Fibroblast of upper back skin (primary cell): ENCODE measurements around the gene PUSL1.
A peak's percentile ranks its signal among the peaks of the same experiment; 100 is the strongest.

Experiments used
- DNase-seq: peaks from one replicate; pipeline ENCODE4 v3.0.0-alpha.2; 2013

PUSL1 gene

DNA sequence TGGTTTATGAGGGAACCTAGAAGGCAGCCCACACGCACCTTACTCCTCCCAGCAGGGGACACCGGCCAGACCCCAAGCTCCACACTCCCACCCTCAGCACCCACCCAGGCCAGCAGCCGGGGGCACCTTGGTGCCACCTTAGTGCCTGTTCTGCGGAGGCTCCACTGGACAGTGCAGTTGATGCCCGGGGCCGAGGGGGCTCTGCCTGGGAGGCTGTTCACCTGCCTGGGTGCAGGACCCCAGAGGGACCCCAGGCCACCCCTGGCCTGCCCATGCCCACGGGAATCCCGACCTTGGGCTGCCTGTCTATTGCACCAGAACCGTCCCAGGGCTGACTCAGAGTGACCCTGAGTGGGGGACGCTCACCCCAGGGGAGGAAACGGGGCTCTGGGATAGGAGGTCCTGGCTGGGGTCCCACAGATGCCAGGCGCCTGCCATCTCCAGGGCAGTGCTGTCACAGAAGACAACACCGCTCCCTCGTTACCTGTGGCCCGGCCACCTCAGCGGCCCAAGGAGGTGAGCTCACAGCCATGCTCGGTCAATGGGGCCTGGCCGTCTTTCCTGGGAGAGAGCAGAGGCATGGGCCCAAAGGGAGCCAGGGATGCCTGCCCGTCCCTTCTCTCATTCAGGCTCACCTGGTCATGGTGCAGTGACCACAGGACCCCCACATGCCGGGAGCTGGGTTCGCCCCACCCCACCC lies 27.5 kb upstream of the PUSL1 start:
- no peak for DNase-seq

GRCh38 chr1:1281533-1282321 lies 26.7 kb upstream of the PUSL1 start:
- DNase-seq = no peak

GRCh38 chr1:1282998-1283397 lies 25.4 kb upstream of the PUSL1 start:
- no peak for DNase-seq

DNA sequence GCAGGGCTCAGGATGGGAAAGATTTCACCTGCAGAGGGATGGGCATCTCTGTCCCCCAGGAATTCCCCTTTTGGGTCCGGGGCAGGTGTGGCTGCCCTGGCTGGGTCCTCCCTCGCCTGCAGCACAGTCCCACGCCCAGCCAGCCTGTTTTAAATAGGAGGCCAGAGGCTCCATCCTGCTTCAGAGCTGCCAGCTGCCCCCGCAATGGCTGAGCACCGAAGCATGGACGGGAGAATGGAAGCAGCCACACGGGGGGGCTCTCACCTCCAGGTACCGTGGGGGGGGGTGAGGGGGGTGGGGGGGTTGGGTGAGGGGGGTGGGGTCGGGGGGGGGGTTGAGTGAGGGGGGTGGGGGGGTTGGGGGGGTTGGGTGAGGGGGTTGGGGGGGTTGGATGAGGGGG lies 24.6 kb upstream of the PUSL1 start:
- no peak for DNase-seq

GRCh38 chr1:1284221-1285101 lies 23.9 kb upstream of the PUSL1 start:
- no peak for DNase-seq

- no peak for DNase-seq
These were observed 23.3 kb upstream of the PUSL1 start for GRCh38 chr1:1285102-1285571.

DNA sequence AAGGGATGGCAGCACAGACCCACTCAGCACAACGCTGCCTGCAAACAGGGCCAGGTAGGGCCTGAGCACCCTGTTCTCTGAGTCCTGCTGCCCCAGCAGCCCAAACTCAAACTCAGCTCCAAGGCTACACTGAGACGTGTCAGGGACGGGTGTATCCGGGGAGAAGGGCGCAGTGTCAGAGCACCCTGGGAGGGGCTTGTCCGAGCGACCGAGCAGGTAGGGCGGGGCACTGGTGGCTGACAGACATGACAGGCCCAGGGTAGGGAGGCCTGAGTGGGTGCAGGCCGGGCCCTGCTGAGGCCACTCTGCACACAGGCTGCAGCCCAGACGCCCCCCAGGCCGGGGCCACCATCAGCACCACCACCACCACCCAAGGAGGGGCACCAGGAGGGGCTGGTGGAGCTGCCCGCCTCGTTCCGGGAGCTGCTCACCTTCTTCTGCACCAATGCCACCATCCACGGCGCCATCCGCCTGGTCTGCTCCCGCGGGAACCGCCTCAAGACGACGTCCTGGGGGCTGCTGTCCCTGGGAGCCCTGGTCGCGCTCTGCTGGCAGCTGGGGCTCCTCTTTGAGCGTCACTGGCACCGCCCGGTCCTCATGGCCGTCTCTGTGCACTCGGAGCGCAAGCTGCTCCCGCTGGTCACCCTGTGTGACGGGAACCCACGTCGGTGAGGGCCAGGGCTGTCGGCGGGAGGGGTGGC lies 22.6 kb upstream of the PUSL1 start:
- DNase-seq = no peak

GRCh38 chr1:1286313-1287261 lies 21.8 kb upstream of the PUSL1 start:
- DNase-seq = no peak

DNA sequence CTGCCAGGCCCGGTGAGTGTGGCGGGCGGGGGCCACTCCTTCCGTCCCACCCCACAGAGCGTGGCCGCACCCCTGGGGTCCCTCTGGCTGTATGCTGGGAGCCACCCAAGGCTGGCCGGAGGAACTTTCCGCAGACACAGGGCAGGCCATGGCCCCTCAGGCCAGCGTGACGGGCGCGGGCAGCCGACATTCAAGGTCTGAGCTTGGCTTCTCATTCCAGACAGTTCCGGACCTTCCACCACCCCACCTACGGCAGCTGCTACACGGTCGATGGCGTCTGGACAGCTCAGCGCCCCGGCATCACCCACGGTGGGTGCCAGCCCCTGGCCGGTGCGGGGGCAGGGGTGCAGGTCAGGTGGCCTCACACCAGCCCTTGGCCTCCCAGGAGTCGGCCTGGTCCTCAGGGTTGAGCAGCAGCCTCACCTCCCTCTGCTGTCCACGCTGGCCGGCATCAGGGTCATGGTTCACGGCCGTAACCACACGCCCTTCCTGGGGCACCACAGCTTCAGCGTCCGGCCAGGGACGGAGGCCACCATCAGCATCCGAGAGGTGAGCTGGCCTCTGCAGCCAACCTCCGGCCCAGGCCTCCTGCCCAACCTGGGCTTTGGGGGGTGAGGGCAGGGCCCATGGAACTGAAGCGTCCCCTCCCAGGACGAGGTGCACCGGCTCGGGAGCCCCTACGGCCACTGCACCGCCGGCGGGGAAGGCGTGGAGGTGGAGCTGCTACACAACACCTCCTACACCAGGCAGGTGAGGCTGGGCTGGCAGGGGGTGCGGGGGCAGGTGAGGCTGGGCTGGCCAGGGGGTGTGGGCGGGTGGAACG lies 20.9 kb upstream of the PUSL1 start:
- DNase-seq = no peak

DNA sequence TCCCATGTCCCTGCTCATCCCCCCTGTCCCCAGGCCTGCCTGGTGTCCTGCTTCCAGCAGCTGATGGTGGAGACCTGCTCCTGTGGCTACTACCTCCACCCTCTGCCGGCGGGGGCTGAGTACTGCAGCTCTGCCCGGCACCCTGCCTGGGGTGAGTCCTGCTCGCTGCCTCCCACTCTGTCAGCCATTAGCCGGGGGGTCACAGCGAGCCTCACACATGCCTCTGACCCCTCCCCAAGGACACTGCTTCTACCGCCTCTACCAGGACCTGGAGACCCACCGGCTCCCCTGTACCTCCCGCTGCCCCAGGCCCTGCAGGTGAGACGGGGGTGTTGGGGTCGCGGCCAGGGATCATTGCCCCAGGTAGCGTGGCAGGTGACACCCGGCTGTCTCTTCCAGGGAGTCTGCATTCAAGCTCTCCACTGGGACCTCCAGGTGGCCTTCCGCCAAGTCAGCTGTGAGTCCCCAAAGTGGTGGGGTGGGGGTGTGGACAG lies 18.1 kb upstream of the PUSL1 start:
- DNase-seq = peak; percentile 46

DNA sequence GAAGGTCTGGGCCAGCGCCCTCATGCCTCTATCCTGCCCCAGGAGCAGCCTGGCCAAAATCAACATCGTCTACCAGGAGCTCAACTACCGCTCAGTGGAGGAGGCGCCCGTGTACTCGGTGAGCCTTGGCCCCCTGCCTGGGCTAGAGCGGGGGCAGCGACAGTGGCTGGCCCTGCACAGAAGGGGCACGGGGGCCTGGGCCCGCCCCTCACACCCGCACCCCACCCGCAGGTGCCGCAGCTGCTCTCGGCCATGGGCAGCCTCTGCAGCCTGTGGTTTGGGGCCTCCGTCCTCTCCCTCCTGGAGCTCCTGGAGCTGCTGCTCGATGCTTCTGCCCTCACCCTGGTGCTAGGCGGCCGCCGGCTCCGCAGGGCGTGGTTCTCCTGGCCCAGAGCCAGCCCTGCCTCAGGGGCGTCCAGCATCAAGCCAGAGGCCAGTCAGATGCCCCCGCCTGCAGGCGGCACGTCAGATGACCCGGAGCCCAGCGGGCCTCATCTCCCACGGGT lies 17.3 kb upstream of the PUSL1 start:
- DNase-seq = no peak

DNA sequence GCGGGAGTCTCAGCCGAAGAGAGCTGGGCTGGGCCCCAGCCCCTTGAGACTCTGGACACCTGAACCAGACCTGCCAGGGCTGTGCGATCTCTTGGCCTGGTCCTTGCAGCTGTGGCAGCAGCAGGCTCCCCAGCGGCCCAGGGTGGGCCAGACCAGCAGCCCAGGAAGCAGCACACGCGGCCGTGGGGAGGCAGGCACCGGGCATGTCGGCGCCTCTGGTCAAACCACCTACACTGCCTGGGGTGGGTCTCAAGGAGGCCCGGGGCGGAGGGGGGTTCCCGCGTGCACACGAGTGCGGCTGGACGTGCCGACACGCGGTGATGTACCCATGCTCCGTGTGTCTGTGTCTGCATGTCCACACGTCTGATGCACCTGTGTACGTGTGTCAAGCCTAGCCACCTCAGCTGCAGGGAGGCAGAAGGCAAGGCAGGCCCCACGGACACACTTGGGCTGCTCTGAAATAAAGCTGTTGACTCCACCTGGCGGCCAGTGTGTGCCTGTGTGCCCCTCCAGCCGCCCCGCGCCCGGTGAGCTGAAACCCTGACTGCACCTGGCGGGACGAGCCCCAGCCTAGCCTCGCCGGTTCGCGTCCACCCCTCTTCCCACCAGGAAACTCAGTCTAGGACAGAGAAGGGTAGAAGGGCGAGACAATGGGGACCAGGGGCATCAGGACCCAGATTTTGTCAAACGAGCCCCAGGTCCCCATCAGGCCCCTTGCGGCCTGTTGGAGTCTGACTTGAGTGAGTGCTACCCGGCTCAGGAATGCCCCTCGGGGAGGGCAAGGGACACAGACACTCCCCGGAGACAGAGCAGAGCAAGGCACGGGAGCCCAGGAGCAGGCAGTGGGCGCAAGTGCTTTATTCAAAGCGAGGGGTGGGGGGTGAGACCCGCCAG lies 16.6 kb upstream of the PUSL1 start:
- DNase-seq = peak; percentile 61

DNA sequence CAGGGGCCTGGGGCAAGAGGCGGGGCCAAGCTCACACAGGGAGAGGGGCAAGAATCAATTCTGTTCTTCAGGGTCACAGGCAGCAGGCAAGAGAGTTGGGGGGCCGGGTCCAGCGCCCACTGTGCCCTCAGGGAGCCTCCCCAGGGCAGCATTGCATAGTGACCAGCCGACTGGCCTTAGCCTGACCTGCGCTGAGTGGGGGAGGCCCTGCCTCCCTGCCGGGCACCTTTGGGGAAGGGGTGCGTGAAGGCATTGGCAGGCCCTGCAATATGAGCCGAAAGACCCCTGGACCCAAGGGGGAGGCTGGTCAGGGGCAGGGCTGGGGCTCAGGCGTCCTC lies 16.0 kb upstream of the PUSL1 start:
- no peak for DNase-seq

- no peak for DNase-seq
These were observed 15.5 kb upstream of the PUSL1 start for GRCh38 chr1:1292851-1293250.

DNA sequence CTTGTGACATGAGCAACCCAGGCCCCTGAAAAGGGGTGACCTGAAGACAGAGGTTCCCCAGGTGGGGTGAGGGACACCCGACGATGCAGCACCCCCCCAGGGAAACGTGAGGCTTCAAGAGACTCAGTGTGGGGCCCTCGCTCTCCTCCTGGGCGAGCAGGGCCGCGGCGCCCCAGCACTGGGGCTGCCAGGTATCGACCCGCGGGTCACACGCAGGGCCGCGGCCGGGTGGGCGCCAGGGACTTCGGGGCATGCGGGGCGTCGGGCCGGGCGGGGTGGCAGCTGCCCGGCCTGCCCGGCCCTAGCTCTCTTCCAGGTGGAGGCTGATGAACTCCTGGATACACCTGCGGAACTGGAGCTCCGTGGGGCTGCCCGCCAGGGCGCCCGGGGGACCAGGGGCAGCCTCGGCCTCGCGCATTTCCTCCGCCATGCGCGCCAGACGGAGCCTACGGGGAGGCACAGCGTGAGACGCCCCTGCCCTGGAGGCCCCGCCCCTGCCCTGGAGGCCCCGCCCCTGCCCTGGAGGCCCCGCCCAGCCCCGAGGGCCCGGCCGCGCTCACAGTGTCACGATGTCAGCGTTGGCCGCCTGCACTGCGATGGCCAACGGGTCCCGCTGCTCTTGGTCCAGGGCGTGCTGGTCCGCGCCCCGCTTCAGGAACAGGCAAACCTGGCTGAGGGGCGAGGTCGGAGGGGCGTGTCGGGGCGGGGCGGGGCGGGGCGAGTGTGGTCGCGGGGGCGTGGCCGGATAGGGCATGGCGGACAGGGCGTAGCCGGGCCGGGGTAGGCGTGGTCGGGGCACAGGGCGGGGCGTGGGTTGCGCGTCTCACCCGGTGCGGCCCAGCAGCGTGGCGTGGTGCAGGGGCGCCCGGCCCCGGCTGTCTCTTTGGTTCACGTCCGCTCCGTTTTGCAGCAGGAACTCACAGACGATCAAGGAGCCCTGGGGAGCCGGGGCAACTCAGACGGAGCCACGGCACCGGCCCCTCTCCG lies 14.8 kb upstream of the PUSL1 start:
- DNase-seq = no peak

DNA sequence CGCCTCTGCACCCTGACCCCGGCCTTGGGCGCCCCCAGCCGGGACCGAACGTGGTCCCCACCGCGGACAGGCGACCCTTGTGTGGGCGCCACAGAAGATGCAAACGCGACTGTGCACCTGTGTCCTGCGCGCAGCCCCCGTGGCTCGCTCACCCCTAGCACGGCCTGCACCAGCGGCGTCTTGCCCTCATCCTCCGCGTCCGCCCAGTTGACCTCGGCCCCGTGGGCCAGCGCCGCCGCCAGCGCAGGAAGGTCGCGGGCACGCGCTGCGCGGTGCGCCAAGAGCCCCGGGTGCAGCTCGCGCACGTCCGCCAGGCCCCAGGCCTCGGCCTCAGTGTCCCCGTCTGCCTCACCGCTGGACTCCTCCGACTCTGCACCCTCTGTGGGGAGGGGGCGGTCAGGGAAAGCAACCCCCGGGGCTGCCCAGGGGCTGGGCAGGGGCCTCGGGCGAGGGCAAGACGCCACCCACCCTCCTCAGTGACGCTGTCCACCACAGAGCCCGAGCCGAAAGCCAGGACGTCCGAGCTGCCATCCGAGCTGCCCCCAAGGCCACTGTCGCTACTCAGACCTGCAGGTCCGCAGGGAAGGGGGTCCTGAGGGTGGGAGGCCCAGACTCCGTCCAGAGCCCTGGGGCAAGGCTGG lies 14.0 kb upstream of the PUSL1 start:
- no peak for DNase-seq

DNA sequence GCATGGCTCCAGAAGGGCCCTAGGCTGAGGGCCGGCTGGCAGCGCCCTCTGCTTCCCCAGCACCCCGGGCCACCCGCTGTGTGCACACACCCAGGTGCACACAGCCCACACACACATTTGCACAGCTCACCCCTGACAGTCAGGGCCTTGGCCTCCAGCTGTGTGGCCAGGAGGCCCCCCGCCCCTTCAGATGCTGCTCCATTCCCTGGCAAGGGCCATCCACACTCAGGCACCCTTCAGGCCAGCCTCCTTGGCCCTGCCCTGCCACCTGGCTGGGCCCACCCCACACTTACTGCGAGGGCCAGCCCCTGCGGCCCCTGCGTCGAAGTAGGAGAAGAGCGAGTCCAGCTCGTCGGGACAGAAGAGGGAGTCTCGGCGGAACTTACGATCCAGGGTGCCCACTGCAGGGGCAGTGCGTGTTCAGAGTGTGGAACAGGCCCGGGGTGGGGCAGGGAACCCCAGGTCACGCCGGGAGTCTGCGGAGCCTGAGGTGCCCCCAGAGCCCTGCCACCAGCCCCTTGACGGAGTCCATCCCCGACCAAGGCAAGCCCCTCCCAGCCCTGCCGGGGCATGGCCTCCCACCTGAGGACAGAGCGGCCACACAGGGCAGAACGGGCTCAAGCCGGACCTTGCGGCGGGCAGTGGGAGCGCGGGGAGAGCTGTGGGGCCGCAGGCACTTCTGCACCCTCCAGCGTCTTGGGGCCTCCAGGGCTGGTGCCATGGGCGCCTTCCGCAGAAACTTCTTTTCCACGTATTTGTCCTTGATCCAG lies 13.1 kb upstream of the PUSL1 start:
- DNase-seq = no peak
